CMK (cell line): ENCODE data around the gene TBC1D16.

ENCODE experiments used
- DNase-seq: peaks from one replicate; pipeline ENCODE4 v3.0.0-alpha.2; 2010; ENCODE audit warnings: low read depth

TBC1D16 gene, protein sequence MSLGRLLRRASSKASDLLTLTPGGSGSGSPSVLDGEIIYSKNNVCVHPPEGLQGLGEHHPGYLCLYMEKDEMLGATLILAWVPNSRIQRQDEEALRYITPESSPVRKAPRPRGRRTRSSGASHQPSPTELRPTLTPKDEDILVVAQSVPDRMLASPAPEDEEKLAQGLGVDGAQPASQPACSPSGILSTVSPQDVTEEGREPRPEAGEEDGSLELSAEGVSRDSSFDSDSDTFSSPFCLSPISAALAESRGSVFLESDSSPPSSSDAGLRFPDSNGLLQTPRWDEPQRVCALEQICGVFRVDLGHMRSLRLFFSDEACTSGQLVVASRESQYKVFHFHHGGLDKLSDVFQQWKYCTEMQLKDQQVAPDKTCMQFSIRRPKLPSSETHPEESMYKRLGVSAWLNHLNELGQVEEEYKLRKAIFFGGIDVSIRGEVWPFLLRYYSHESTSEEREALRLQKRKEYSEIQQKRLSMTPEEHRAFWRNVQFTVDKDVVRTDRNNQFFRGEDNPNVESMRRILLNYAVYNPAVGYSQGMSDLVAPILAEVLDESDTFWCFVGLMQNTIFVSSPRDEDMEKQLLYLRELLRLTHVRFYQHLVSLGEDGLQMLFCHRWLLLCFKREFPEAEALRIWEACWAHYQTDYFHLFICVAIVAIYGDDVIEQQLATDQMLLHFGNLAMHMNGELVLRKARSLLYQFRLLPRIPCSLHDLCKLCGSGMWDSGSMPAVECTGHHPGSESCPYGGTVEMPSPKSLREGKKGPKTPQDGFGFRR

DNA sequence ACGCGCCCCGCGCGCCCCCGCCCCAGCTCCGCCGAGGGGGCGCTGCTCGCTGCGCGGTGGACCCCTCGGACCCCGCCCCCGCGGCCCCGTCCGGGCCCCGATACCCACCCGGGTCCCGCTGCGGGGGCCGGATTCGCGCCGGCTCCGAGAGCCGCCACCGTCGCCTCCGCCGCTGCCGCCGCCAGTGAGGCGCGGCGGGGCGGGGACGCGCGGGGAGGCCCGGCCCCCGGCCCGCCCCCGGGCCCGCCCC lies at the start of gene TBC1D16:
Gene TBC1D16, minus strand, starts transcription at position 186 of the 250 bp plus-strand sequence. CDS start 22,325 bp downstream, outside the sequence.
- DNase-seq: no peak

DNA sequence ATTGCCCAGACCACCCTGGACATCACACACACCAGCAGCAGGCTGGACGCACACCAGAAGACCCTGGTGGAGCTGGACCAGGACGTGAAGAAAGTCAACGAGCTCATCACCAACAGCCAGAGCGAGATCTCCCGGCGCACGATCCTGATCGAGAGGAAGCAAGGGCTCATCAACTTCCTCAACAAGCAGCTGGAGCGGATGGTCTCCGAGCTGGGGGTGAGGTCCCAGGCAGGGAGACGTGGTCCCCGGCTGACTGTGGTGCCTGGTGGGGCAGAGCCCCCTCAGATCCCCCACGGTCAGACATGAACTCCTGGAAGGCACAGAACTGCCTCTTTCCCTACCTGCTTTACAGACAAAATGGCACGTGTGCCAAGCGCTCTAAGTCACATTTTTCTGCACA lies 49.1 kb upstream of the TBC1D16 start:
- no peak for DNase-seq

DNA sequence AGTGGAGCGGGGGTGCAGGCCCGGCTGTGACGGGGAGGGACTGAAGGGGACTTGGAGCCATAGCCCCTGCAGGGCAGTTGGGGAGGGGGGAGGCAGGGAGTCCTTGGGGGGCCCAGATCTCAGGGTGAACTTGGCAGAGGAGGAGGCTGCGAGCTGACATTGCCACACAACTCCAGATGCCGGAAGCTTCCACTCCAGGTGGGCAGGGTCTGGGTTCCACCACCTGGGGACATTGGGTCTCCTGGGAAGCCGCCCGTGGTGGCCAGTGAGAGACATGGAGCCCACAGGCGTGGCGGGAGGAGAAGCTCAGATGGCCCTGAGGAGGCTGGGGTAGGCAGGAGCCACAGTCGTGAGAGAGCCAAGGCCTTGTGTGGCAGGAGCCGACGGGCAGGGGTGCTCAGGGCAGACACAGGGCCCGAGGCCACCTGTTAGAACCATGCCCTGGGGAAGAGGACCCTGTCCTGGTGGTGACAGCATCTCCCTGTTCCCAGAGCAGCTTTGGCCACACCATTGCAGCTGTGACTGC lies 47.5 kb upstream of the TBC1D16 start:
- DNase-seq: no peak

DNA sequence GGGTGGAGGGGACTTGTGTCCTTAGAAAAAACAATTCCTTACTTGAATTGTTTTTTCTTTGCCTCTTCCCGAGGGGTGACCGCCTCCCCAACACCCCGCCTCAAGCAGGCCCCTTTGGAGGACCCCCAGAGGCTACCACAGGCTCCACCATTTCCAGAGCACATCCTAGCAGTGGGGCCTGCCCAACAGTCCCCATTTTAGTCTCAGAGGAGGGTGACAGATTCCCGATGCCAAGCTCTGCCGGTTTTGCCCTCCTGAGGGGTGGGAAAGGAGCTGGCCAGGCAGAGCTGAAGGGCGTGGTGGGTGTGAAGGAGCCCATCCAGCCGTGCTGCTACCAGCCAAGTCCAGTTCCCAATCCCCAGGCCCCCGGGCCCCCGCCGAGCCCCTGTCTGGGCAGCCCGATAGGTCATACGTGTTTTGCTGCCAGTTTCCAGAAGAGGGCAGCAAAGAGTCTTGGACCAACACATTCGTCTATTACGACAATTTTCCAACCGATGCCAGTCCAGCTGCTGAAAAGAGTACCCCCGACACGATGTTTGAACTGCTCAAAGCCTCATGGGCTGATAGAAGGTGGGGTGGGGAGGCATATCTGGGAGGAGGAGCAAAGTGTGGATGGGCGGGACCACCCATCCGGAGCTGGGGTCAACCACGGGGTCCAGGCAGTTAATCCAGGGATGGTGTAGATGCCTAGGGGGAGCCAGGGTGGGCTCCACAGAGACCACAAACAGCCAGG lies 46.9 kb upstream of the TBC1D16 start:
- peak; percentile 31 for DNase-seq

DNA sequence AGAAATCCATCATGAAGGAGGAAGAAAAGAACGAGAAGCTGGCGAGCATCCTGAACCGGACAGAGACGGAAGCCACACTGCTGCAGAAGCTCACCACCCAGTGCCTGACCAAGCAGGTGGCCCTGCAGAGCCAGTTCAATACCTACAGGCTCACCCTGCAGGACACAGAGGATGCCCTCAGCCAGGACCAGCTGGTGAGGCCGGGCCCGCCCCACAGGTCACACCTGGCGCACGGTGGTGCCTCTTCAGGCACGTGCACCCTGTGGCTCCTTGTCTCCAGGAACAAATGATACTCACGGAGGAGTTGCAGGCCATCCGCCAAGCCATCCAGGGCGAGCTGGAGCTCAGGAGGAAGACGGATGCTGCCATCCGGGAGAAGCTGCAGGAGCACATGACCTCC lies 45.9 kb upstream of the TBC1D16 start:
- DNase-seq: no peak

DNA sequence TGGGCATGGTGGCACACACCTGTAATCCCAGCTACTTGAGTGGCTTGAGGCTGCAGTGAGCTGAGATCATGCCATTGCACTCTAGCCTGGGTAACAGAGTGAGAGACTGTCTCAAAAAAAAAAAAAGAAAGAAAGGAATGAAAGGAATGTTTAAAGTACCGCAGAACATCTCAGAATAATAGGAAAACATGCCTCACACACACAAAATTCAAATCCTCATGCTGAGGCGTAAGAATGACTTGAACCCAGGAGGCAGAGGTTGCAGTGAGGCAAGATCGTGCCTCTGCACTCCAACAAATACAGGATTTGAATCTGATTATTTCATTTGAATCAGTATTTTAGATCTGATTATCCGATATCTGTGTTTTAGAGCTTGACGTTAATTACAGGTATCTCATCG lies 44.4 kb upstream of the TBC1D16 start:
- no peak for DNase-seq

DNA sequence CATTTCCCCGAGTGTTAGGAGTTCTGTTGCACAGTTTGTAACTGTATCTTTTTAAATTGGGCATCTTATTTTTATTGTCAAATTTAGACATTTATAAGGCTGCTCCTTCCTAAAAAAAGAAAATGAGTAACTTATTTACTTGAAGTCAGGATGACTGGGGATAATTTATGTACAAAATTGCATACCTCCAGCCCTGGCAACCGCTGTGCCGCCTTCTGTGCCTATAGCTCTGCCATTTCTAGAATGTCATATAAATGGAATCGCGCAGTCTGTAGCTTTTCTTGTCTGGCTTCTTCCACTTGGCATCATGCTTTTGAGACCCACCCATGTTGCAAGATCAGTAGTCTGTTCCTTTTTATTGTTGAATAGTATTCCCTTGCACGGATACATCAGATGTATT lies 36.7 kb upstream of the TBC1D16 start:
- DNase-seq: no peak

DNA sequence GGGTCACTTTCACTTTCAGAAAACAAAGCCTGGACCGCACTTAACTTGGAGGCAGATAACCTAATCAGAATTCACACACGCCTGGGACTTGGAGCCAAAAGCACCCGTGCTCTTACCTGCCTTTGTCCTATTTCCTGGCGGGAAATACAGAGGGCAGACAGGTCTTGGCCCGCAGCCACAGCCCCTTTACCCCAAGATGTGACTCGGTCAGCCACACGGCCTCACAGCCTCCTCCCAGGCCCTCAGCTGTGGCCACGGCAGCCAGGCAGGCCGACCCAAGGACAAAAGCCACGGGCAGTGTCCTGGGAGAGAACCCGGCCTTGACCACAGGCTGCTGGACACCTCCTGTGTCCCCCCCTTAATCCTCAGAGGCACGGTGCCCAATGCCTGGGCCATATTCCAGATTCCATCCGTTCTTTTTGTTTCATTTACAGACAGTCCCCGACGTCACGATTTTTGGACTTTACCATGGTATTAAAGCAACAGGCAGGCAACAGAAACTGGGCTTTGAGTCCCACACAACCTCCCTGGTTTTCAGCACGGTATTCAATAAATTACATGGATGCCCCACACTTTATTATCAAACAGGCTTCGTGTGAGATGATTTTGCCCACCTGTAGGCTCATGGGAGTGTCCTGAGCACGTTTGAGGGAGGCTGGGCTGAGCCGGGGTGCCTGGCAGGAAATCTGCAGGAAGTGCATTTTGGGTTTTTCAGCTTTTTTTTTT lies 35.6 kb upstream of the TBC1D16 start:
- DNase-seq: no peak

DNA sequence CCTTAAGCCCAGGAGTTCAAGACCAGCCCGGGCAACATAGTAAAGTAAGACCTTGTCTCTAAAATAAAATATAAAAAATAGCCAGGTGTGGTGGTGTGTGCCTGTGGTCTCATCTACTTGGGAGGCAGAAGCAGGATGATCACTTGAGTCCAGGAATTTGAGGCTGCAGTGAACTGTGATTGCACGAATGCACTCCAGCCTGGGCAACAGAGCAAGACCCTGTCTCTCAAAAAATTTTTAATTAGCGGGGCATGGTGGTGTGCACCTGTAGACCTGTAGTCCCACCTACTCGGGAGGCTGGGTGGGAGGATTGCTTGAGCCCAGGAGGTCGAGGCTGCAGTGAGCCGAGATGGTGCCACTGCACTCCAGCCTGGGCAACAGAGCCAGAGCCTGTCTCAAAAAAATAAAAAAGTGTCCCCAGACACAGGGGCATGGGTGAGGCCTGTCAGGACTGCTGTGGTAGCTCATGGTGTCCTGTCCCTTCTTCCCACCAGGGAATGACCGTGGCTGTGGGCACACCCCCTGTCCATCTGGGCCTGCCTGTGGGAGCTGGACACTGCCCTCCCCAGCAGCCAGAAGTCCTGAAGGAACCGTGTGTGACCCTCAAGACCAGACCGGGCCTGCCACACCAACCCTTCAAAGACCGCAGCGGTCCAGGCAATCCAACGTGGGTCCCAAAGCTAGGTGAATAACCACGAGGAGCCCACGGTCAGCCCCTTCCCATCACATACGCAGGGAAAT lies 34.9 kb upstream of the TBC1D16 start:
- no peak for DNase-seq

DNA sequence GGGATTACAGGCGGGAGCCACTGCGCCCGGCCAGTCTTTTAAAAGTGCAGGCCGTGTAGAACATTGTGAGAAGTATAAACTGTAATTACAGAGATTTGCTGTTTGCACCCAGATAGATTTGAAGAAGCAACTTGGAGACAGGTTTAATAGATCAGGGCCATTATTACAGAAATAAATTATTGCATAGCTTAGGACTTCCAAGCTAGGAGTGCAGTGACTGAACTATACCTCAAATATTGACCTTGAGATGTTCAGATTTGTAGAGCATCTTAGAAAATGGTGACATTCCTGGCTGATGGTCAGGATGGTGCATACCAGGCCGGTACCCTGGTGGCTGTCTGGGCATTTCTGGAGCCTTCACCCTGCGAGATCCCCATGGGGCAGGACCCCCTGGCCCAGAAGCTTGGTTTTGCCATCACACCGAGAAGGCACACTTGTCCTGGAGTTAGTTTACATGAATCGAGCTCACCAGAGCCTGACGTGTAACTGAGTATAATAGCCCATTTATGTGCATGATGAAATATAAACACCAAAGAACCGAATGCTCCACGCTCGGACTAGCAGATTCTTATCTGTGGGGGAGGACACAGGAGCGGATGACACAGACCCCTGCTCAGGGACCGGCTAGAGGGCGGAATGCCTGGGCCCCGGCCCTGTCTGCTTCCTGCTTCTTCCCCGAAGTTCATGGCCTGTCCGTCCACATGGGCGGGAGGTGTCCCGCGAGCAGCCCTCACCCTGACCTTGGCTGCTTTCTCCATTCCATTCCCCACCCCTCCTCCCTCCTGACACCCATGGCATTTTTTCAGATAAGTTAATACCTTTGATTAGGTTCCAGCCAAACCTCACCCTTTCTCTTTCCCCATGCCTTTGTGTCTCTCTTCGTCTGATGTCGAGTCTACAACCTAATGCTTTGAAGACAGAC lies 32.9 kb upstream of the TBC1D16 start:
- no peak for DNase-seq

DNA sequence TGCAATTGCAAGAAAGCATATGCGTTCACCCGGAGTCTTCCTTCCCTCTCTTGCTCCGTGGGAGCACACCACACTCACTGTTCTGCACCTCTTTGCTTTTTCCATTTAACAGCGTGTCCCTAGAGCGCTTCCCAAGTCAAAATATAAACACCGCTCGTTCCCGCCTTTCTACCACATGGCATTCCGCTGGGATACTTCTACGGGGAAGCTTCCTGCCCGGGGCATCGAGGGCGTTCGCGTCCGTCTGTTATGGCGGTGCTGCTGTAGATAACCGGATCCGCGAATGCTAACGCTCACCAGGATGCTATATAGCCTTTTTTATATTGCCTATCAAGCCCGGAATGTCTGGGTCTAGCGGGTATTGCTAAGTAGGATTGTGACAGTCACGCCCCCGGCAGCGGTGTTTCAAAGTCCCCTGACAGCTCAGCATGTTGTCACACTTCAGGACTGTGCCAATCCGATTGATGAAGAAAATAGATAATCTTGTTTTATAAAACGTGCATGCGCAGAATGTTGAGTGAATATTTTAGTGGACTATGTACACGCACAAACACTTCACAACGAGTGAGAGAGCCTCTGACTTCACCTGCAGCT lies 31.8 kb upstream of the TBC1D16 start:
- DNase-seq: no peak

DNA sequence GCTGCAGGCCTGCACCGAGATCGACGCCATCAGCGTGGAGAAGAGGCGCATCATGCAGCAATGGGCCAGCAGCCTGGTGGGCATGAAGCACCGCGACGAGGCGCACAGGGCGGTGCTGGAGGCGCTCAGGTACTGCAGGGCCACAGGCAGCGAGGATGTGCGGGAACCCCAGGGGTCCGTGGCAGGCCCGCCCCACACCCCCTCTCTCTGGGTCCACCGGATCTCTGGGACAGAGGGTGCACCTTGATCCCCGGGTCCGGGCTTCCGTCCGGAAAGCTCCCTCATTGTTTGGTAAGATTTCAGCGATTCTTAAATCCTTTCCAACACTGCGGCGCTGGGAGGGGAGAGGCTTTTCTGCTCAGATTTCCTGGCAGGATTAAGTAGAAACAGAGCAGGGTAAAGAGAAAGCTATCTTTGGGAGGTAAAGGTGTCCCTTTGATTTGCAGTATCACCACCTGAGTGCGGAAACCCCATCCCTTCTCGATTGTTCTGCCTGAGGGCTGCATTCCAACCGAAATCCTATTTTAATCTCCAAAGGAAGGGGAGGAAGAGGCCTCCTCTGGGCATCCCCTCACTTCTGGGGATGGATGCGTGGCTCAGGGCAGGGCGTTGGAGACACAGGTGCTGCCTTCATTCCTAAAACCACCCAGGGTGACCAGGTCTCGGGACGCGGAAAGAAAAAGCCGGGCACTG lies 30.0 kb upstream of the TBC1D16 start:
- no peak for DNase-seq

DNA sequence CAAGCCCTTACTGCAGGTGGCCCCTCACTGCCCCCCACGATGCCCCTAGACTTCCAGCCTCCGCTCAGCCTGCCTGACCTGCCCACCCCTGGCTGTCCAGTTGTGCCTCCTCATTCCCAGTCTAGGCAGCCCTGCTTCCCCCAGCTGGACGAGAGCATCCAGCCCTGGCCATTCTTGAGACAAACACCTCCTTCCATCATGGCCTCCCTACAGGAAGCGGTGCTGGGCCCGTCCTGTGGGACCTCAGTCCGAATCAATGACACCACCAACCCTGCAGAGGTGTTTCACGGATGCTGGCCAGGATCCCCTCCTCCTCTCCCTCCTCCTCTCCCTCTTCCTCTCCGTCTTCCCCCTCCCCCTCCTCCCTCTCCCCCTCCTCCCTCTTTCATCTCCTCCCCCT lies 29.0 kb upstream of the TBC1D16 start:
- DNase-seq: no peak

DNA sequence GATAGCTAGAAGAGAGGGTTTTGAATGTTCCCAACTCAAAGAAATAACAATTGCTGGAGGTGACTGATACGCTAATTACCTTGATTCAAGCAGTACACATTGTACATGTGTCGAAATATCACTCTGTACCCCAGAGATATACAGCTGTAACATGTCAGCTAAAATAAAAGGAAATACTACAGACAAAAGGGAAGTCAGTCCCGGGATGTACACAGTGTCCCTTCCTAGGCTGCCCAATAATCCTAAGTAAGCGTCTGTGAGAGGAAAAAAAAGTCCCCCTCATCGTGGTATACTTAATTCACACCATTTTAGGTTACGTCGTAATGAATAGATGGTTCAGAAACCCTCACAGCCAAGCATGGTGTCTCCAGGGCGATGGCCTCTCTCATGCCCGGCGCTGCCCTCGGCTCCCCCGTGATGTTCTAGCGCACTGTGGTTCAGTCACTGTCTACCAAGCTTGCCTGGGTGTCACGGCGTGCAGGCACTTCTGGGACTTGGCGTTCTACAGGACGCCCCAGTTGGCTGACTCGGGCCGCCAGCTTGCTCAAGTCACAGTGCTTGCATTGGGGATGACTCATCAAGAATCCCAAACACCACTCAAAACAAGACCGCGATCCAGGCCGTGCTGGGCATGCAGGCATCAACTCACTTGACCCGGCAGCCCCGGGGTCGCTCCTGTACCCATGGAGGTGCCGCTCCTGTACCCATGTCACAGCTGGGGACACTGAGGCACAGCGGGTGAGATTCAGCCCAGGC lies 28.3 kb upstream of the TBC1D16 start:
- no peak for DNase-seq

DNA sequence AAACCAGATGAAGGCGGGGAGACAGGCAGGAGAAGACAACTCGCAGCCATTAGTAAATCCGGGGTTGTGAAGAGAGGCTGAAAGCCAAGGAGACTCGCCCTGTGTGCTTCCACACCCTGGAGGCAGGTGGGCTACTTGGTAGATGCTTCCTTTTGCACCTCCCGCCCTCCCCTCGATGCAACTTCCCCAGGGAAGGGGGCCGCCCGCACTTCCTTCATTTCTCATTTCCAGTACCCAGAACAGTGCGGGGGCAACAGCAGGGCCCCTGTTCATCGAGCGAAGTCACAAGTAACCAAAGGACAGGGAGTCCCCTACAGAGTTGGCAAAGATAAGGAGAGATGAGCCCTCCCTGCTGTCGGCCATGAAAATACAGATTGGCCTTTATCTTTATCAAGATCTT lies 25.7 kb upstream of the TBC1D16 start:
- DNase-seq: no peak

DNA sequence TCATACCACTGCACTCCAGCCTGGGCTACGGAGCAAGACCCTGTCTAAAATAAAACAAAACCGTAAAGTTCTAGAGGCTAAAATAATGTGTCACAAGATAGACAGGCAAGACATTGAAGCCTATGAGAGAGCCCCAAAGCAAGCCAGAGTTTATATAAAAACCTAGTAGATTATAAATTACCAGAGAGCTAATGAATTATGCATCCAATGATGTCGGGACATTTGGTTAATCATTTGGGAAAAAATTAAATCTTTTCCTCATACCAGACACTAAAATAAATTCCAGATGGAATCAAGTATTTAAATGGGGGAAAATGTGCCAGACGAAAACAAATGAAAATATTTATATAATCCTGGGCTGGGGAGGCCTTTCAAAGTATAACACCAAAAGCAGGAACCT lies 25.0 kb upstream of the TBC1D16 start:
- no peak for DNase-seq

DNA sequence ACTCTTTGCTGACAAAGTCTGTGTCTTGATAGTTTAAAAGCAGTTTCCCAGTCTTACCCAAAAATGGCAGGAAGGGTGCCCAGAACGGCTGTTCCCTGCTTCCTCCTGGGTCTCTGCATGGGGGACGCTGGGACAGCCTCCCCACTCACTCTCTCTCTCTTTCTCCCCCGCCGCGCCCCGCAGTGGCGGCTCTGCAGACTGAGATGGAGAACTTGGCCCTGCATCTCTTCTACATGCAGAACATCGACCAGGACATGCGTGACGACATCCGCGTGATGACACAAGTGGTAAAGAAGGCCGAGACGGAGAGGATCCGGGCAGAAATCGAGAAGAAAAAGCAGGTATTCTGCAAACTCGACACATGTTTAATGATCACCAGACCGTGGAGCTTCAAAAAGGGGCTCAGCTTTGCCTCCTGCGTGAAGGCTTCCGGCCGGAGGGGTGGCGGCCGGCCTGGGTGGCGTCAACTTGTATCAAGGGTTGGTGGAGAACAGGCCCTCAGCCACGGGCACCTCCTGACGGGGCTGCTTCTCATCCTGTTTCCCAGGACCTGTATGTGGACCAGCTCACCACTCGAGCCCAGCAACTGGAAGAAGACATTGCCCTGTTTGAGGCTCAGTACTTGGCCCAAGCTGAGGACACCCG lies 22.8 kb upstream of the TBC1D16 start:
- no peak for DNase-seq

DNA sequence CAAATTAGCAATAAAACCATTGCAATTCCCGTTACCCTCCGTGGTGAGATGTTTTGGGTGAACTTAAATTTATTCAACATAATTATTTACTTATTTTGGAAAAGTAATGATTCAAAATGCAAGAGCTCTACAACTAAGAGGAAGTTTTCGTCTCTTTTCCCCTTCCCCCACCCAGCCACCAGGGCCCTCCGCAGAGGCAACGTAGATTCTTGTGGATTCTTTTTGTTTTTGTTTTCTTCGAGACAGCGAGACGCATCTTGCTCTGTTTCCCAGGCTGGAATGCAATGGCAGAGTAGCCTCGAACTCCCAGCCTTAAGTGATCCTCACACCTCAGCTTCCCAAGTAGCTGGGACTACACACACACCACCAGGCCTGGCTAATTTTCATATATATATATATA lies 19.9 kb upstream of the TBC1D16 start:
- no peak for DNase-seq
